Muscle layer of duodenum (tissue), 2 donors: Measurements from ENCODE around the gene LAMC1.
A peak's percentile ranks its signal among the peaks of the same experiment; 100 is the strongest.

Source experiments
- H3K27ac ChIP-seq: one replicate; pipeline ENCODE4 v1.7.0; 2013; ENCODE audit warnings: mild to moderate bottlenecking, low read length
- H3K27me3 ChIP-seq: one replicate; pipeline ENCODE4 v1.7.0; 2013; ENCODE audit warnings: low read depth, mild to moderate bottlenecking, control low read depth, low read length
- H3K36me3 ChIP-seq, 2 donors: one replicate each; pipeline ENCODE4 v1.7.0; 2013; ENCODE audit warnings: low read length in 2 of 2, control low read depth in 1 of 2, mild to moderate bottlenecking in 1 of 2; ENCODE audit not compliant: insufficient read depth in 2 of 2, control insufficient read depth in 1 of 2
- H3K4me1 ChIP-seq, 2 donors: one replicate each; pipeline ENCODE4 v1.7.0; 2013; ENCODE audit warnings: low read length in 2 of 2, mild to moderate bottlenecking in 2 of 2, control low read depth in 1 of 2, moderate library complexity in 1 of 2; ENCODE audit not compliant: insufficient read depth in 2 of 2, control insufficient read depth in 1 of 2
- H3K4me3 ChIP-seq, 2 donors: one replicate each; pipeline ENCODE4 v1.7.0; 2013; ENCODE audit warnings: low read length in 2 of 2, low read depth in 1 of 2, mild to moderate bottlenecking in 1 of 2
- H3K9me3 ChIP-seq, 2 donors: one replicate each; pipeline ENCODE4 v1.7.0; 2013; ENCODE audit warnings: low read length in 2 of 2, control low read depth in 1 of 2, mild to moderate bottlenecking in 1 of 2; ENCODE audit not compliant: control insufficient read depth in 1 of 2
- donor health status: healthy.

Gene LAMC1

DNA sequence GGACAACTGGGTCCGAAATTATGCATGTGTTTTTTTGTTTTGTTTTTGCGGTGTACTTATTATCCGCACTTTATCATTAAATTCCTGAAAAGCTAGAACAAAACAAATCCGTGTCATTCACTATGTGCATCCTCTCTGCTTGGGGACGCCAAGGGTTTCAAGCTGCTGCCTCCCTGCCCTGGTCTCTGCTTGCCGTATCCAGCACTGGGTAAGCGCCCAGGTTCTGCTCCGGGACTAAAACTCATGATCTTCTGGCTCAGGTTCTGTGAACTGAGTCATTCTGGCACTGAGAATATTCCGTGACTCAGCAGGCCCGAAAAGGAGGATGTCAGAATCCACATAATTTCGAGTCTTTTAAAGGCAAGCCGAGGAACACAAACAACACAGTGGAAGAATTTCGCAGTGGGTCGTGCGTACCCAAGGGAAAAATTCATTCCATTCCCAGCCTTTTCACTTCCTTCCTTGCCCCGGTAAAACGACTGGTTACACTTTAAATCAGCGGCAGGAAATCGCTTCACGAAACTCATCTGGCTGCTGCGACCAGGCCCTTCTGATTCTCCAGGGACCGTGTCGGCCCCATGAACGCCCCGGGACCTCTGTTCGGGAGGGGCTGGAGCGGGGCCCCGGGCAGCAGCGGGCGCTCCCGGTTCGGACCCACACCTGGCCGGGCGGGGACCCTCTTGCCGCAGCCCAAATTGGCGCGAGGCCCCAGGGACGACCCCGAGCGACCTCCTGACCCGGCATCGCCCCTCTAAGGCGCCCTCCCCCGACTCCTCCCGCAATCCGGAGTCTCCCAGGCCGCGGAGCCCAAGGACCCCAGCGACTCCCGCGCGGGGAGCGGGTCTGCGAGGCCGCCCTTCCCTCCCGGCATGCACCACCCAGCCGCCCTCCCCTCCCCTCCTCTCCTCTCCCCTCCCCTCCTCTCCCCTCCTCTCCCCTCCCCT, 746 bp upstream of the LAMC1 start:
- Histone ChIP-seq H3K4me1 (peaks cover 2 to 8% of the 10 kb centered on the region in 2 donors), H3K36me3 (peaks cover 0 to 4% of the 10 kb centered on the region in 2 donors), H3K27ac (peak overlapping the region; percentile 93), H3K9me3 (no peaks in the 10 kb centered on the region), H3K27me3 (no peaks in the 10 kb centered on the region), H3K4me3 (peak overlapping the region; percentile 62 to 69)

DNA sequence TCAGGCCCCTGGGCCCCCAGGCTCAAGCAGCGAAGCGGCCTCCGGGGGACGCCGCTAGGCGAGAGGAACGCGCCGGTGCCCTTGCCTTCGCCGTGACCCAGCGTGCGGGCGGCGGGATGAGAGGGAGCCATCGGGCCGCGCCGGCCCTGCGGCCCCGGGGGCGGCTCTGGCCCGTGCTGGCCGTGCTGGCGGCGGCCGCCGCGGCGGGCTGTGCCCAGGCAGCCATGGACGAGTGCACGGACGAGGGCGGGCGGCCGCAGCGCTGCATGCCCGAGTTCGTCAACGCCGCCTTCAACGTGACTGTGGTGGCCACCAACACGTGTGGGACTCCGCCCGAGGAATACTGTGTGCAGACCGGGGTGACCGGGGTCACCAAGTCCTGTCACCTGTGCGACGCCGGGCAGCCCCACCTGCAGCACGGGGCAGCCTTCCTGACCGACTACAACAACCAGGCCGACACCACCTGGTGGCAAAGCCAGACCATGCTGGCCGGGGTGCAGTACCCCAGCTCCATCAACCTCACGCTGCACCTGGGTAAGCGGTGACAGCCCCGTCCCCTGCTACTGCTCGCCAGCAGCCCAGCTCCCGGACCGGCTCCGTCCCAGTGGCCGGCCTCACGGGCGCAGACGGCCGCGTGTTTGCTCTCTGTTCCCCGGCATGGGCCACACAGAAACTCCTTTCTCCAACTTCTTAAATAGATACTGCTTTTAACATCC, 539 bp downstream of the LAMC1 start:
- Histone ChIP-seq H3K27me3 (no peaks in the 10 kb centered on the region), H3K36me3 (peaks cover 0 to 4% of the 10 kb centered on the region in 2 donors), H3K9me3 (no peaks in the 10 kb centered on the region), H3K4me1 (peaks cover 7 to 20% of the 10 kb centered on the region in 2 donors), H3K4me3 (peak overlapping the region; percentile 69 to 78), H3K27ac (peak overlapping the region; percentile 91)

DNA sequence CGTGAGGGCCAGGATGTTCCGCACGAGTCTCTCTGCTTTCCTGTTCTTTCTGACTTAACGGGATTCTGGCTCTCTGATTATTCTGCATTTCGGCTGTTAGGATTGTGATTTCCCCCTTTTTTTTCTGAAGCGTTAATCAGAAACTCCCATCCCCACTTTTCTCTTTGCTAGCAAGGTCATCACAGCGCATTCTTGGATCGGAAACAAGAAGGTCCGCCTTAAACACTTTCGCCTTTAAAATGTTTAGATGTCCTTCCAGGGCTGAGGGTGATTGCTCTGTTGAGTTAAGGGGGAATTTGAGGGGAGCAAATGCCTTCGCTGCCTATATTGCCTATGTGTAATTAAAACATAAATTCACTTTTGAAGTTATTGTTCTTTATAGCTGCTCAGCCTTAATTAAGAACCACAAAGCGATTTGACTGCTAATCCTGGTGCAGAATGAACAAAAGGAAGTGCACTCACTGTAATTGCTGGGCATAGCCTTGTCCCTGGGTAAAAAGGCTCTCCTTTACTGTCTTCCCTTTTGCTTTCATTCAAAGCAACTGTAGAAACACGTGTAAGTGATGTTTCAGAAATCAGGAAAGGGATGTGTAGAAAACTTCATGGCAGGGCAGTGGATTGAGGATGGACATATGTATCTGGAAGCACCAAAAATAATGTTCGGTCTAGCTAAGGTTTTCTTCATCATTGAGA, 1.2 kb downstream of the LAMC1 start:
- peaks cover 7 to 26% of the 10 kb centered on the region in 2 donors for H3K4me1 ChIP-seq
- H3K27me3 ChIP-seq = no peaks in the 10 kb centered on the region
- H3K4me3 ChIP-seq = peak overlapping the region; percentile 69 to 78
- H3K36me3 ChIP-seq = peaks cover 0 to 4% of the 10 kb centered on the region in 2 donors
- no peaks in the 10 kb centered on the region for H3K9me3 ChIP-seq
- peak overlapping the region; percentile 91 for H3K27ac ChIP-seq

DNA sequence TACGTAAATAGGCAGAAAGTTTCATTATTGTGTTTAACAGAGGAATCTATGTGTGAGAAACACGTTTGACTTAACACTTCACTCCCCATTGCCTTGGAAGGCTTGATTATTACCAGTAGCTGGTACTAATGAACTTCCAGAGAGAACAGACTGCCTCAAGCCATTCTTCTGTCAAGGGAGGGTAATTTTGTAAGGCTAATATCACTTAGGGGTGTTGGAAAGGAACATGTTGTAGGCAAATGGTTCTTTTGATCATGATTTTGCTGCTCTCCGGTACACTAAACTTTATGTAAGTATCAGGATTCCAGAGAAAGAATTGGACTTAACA, 1.8 kb downstream of the LAMC1 start:
- peak overlapping the region; percentile 91 for H3K27ac ChIP-seq
- H3K9me3 ChIP-seq = no peaks in the 10 kb centered on the region

DNA sequence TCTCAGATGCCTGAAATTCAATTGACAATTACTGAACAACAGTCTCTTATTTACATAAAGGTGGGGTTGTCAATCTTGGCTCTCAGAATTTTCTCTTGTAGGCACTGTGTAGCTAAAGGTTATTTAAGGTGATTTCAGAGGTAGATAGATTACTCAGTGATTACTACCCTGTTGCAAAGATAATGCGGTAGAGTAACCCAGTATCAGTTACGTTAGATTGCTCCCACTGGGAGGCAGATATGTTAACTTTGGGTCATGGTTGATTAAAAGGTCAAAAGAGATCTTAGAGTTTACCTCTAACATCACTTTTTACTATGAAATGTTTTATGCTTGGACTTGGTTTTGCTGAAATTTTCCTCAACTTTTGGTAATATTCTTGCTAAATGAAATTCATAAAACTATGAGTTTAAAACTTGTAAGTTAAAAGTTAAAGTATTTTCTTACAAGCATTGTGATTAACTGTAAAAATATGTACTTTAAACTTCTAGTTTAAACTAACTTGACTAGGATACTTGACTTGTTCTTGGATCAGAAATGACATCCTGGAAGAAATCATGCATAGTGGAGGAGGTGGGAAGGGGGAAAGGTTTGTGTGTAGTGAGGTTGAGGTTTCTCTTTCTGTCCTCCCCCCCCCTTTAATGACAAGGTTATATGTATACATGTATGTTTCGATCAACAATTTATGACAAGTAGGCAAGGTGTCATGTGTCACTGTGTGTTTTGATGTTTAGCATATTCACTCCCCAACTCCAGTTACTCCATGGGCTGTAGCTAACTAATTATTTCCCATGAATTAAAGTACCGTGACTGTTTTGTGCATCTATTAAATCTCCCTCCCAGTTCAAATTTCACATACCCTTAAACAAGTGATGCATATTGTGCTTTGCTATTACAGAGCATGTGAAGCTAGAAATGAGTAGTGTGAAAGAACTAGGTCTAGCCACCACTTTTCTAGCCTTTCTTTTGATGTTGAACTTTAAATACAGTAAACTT, 2.9 kb downstream of the LAMC1 start:
- Histone ChIP-seq H3K27ac (peak overlapping the region; percentile 91), H3K36me3 (peaks cover 0 to 4% of the 10 kb centered on the region in 2 donors), H3K4me1 (peaks cover 14 to 36% of the 10 kb centered on the region in 2 donors), H3K4me3 (peak overlapping the region; percentile 69 to 78), H3K9me3 (no peaks in the 10 kb centered on the region), H3K27me3 (no peaks in the 10 kb centered on the region)

More for the DNA sequence above, 1.8 kb downstream of the LAMC1 start:
- H3K4me1 ChIP-seq = peaks cover 10 to 31% of the 10 kb centered on the region in 2 donors
- peaks cover 0 to 4% of the 10 kb centered on the region in 2 donors for H3K36me3 ChIP-seq
- H3K4me3 ChIP-seq = peak overlapping the region; percentile 69 to 78
- H3K27me3 ChIP-seq = no peaks in the 10 kb centered on the region

DNA sequence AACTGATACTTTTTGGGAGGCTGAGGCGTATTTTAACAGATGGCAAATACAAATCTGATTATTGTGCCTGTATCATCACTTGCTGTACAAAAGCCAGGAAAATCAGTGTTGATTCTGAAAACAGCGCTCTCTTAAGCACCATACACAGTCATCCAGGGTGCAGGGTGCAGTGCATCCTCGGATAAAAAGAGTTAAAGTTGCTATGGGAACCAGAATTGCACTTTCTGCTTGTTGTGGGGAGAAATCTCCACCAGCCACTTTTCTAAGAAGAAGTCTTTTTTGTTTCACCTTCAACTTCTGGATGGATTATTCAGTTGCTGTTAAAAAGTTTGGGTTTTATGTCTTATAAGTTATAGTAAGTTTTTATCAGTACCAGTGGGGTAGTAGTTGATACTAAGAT, 3.8 kb downstream of the LAMC1 start:
- Histone ChIP-seq H3K27ac (peak overlapping the region; percentile 91), H3K9me3 (no peaks in the 10 kb centered on the region), H3K27me3 (no peaks in the 10 kb centered on the region), H3K36me3 (peaks cover 0 to 4% of the 10 kb centered on the region in 2 donors), H3K4me1 (peaks cover 14 to 36% of the 10 kb centered on the region in 2 donors), H3K4me3 (peak overlapping the region in 1 of 2 donors; percentile 78)

DNA sequence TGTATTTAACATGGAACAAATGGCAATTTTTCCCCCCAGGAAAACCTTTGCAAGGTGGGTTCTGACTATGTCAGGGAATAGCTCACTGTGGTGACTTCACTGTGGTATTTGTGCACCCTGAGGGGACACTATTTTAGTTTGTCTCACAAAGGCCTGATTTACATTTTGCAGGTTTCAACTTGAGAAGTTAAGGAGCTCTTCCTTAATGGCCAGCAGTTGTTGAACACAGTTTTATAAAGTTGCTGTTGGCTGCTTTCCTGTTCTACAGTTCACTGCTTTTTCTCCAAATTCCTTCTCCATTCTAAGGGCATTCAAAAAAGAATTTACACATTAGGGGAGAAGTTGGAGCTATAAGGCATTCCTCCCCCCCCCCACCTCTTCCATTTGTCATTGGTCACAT, 4.6 kb downstream of the LAMC1 start:
- no peaks in the 10 kb centered on the region for H3K9me3 ChIP-seq
- peaks cover 14 to 36% of the 10 kb centered on the region in 2 donors for H3K4me1 ChIP-seq
- H3K4me3 ChIP-seq = peak overlapping the region; percentile 14 to 78
- H3K27me3 ChIP-seq = no peaks in the 10 kb centered on the region
- H3K36me3 ChIP-seq = peaks cover 0 to under 1% of the 10 kb centered on the region in 2 donors
- H3K27ac ChIP-seq = peak overlapping the region; percentile 4

DNA sequence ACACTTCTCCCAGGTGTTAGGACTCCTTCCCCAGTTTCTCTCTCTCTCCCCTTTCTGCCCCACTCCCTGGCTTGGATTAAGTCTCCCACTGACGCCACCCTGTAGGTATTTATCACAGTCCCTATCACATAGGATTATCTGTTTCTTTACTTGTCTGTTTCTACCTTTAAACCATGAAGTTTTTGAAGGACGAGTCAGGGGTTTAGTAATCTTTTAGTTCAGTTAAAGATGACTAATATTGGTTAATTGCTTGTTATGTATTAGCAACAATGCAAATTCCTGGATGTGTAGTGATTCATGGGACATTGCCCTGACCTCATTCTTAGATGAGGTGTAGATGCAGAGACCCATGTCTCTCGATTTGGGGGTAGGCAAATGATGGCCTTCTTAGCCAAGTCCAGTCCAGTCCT, 6.4 kb downstream of the LAMC1 start:
- no peaks in the 10 kb centered on the region for H3K27me3 ChIP-seq
- peak overlapping the region; percentile 25 for H3K27ac ChIP-seq
- peaks cover 14 to 36% of the 10 kb centered on the region in 2 donors for H3K4me1 ChIP-seq
- H3K9me3 ChIP-seq = no peaks in the 10 kb centered on the region
- peak overlapping the region in 1 of 2 donors; percentile 22 for H3K4me3 ChIP-seq
- no peaks in the 10 kb centered on the region for H3K36me3 ChIP-seq

DNA sequence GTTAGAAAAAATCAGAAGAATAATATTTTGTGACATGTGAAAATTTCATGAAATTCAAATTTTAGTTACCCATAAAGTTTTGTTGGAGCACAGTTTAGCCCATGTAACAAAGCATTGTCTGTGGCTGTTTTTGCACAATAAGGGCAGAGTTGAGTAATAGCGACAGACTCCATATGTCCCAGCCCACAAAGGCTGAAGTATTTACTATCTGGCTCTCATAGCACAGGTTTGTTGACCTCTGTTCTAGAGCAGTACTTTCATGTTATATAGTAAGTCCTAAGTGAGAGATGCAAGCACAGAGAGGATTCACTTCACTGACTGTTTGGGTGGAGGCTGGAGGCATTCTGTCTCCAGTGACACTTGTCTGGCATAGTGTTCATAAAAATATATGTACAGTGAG, 6.8 kb downstream of the LAMC1 start:
- Histone ChIP-seq H3K4me3 (no peak overlapping the region), H3K27me3 (no peaks in the 10 kb centered on the region), H3K27ac (peak overlapping the region; percentile 21), H3K9me3 (no peaks in the 10 kb centered on the region), H3K4me1 (peaks cover 14 to 36% of the 10 kb centered on the region in 2 donors), H3K36me3 (no peaks in the 10 kb centered on the region)
